PFSK-1 (cell line): ENCODE results near the gene NUDT5.

Experiments
- POLR2AphosphoS5 ChIP-seq: IDR thresholded peaks from 2 replicates; pipeline ENCODE4 v1.6.1; 2012; ENCODE audit warnings: low read depth, mild to moderate bottlenecking, control low read depth, low read length, moderate library complexity
- SIN3A ChIP-seq: IDR thresholded peaks from 2 replicates; pipeline ENCODE4 v1.6.1; 2012; ENCODE audit warnings: mild to moderate bottlenecking, low read length, moderate library complexity, borderline replicate concordance; ENCODE audit not compliant: insufficient read depth
- TAF1 ChIP-seq: IDR thresholded peaks from 2 replicates; pipeline ENCODE4 v1.6.1; 2012; ENCODE audit warnings: low read length, control low read depth, borderline replicate concordance; ENCODE audit not compliant: insufficient read depth

- TF ChIP-seq TAF1 (no peak), POLR2AphosphoS5 (no peak), SIN3A (no peak)
Observed at GRCh38 chr10:12214093-12214492, 18.4 kb upstream of the NUDT5 start.
